HFFc6 (cell line): ENCODE measurements around the gene UNC45A. TPM values are rescaled to one million over a fixed set of nuclear protein-coding genes. Genes with fewer than 3 reads are reported as not detected.

Experiments
- DNase-seq: peaks from one replicate; pipeline ENCODE4 v3.0.0-alpha.2; 2018
- H3K27ac Mint-ChIP-seq: 2 replicates; pipeline ENCODE4 v1.8.0; 2020; ENCODE audit warnings: mild to moderate bottlenecking, mixed read lengths
- H3K27me3 Mint-ChIP-seq: 2 replicates; pipeline ENCODE4 v1.8.0; 2021; ENCODE audit warnings: mild to moderate bottlenecking, moderate library complexity, mixed read lengths; ENCODE audit not compliant: insufficient read depth
- H3K36me3 Mint-ChIP-seq: 2 replicates; pipeline ENCODE4 v1.8.0; 2021; ENCODE audit warnings: low read depth, mixed read lengths
- H3K4me1 Mint-ChIP-seq: 2 replicates; pipeline ENCODE4 v1.8.0; 2020; ENCODE audit warnings: low read depth, mixed read lengths
- H3K4me3 Mint-ChIP-seq: 2 replicates; pipeline ENCODE4 v1.8.0; 2020; ENCODE audit warnings: mild to moderate bottlenecking, moderate library complexity, mixed read lengths
- H3K9me3 Mint-ChIP-seq: 2 replicates; pipeline ENCODE4 v1.8.0; 2020; ENCODE audit warnings: mild to moderate bottlenecking, mixed read lengths
- total RNA-seq, 6 experiments: library from RNA; stranded (reverse); fragmentation: NEBNext Ultra II Directional; extraction: Animal tissue kit (Norgen Biotek cat#: 25700); gene quantifications; 2 replicates in 1 of 6; 3 replicates in 5 of 6; pipeline ENCODE4 v1.2.3, GENCODE V29; 2021
- TF ChIP-seq, protein P1 (sequence below): fragments of 200-600 bp; sonication (generic); IDR thresholded peaks from 2 replicates; pipeline ENCODE4 v1.5.0; 2021; ENCODE audit warnings: antibody characterized with exemption, mild to moderate bottlenecking

UNC45A gene
- total RNA-seq, 6 experiments from 2014 or later: 65.3 to 77.5 (median 72.1) TPM

DNA sequence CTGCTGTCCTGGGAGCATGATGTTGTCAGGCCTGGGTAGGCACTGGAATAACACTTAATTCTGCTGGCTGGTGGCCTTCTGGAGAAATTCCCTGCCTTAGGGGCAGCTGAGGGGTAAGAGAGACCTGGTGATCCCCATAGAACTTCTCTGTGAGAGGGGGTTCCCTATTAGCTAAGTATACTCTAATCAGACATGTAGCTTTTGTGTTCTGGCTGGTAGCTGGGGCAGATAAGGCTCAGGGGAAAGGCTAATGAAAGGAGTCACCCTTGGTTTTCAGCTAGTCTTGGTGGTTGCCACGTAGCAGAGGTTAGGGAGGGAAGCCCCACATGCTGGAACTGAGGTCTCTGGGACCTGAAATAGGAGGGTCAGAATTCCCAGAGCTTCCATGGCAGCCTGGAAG, 1.8 kb upstream of the UNC45A start:
- H3K27ac Mint-ChIP-seq: no peak overlapping the region
- H3K9me3 Mint-ChIP-seq: no peaks in the 10 kb centered on the region
- no peak for DNase-seq
- peaks cover 11% of the 10 kb centered on the region for H3K36me3 Mint-ChIP-seq
- H3K4me3 Mint-ChIP-seq: no peak overlapping the region
- peaks cover 54% of the 10 kb centered on the region for H3K4me1 Mint-ChIP-seq
- peaks cover 2% of the 10 kb centered on the region; the same call in 1 of the 2 replicates for H3K27me3 Mint-ChIP-seq
- TF ChIP-seq, protein P1, sequence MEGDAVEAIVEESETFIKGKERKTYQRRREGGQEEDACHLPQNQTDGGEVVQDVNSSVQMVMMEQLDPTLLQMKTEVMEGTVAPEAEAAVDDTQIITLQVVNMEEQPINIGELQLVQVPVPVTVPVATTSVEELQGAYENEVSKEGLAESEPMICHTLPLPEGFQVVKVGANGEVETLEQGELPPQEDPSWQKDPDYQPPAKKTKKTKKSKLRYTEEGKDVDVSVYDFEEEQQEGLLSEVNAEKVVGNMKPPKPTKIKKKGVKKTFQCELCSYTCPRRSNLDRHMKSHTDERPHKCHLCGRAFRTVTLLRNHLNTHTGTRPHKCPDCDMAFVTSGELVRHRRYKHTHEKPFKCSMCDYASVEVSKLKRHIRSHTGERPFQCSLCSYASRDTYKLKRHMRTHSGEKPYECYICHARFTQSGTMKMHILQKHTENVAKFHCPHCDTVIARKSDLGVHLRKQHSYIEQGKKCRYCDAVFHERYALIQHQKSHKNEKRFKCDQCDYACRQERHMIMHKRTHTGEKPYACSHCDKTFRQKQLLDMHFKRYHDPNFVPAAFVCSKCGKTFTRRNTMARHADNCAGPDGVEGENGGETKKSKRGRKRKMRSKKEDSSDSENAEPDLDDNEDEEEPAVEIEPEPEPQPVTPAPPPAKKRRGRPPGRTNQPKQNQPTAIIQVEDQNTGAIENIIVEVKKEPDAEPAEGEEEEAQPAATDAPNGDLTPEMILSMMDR: no peak

DNA sequence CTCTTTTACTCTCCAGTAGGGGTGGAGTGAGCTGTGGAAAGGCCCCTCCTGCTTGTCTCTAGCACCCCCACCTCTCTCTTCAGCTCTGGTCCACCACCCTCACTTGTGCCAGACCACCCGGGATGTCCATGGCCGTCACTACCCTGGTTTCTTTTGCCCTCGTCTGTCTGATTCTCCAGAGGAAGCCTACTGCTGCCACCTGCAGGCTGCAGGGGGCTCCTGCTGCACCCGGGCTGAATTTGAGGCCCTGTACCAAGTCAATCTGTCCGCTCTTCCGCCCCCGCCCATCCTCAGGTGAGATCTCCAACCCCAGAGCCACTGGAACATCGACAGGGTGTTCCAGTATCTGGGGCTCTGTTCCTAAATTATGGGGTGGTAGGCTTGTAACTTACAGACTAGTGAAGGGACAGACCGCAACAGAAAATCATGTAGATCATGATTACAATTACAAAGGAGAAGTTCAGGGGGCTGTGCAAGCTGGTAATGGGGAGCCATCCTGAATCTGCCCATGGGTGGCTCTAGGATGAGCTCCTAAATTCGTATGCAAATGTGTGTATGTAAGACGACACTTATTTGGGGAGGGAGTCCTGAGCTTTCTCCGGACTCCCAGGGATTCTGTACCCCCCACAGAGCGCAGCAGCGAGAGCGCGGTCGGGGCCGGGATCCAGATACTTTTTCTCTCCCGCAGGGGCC, 683 bp upstream of the UNC45A start:
- H3K36me3 Mint-ChIP-seq: peaks cover 11% of the 10 kb centered on the region
- DNase-seq: peak; percentile 72
- TF ChIP-seq, protein P1: peak; percentile 85
- H3K9me3 Mint-ChIP-seq: no peaks in the 10 kb centered on the region
- peak overlapping the region; percentile 92 for H3K4me3 Mint-ChIP-seq
- H3K4me1 Mint-ChIP-seq: peaks cover 53% of the 10 kb centered on the region
- peaks cover 2% of the 10 kb centered on the region; the same call in 1 of the 2 replicates for H3K27me3 Mint-ChIP-seq
- peak overlapping the region; percentile 63 for H3K27ac Mint-ChIP-seq

DNA sequence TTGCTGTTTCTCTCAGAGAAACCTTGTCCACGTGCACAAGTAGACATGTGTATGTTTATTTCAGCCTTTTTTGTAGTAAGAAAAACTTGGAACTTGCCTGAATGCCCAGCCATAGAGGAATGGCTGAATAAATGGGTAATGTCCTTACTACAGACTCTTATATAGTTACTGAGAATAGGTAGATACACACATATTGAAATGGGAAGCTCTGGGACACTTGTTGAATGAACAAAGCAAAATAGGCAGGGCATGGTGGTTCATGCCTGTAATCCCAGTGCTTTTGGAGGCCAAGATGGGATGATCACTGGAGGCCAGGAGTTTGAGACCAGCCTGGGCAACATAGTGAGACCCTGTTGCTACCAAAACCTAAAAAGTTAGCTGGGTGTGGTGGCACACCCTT, 1.7 kb downstream of the UNC45A start:
- Mint-ChIP-seq H3K4me3 (peak overlapping the region; percentile 92; the same call in 1 of the 2 replicates), H3K4me1 (peaks cover 28% of the 10 kb centered on the region), H3K27ac (no peak overlapping the region), H3K9me3 (no peaks in the 10 kb centered on the region), H3K36me3 (peaks cover 11% of the 10 kb centered on the region), H3K27me3 (peaks cover 2% of the 10 kb centered on the region; the same call in 1 of the 2 replicates)
- DNase-seq: no peak
- TF ChIP-seq, protein P1: no peak

DNA sequence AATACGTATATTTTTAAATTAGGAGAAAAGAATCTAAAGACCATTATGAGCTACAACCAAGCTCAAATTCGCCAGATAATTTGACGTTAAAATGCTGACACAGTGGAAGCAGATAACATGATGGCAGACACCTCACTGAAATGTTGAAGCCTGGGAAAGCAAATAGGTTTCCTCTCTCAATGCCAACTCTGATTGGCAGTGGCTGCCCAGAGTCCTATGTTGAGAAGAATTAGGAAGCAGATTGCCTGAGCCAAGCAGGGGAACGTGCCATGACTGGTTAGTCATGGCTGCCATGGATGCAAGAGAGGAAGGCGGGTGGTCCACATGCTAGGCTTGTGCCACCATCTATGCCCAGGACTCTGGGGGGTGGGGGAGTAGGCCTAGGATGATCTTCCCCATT, 3.2 kb downstream of the UNC45A start:
- Mint-ChIP-seq H3K4me3 (no peak overlapping the region), H3K9me3 (no peaks in the 10 kb centered on the region), H3K4me1 (peaks cover 21% of the 10 kb centered on the region), H3K27ac (no peak overlapping the region), H3K36me3 (peaks cover 15% of the 10 kb centered on the region), H3K27me3 (peaks cover 2% of the 10 kb centered on the region; the same call in 1 of the 2 replicates)
- no peak for DNase-seq
- TF ChIP-seq, protein P1: no peak

DNA sequence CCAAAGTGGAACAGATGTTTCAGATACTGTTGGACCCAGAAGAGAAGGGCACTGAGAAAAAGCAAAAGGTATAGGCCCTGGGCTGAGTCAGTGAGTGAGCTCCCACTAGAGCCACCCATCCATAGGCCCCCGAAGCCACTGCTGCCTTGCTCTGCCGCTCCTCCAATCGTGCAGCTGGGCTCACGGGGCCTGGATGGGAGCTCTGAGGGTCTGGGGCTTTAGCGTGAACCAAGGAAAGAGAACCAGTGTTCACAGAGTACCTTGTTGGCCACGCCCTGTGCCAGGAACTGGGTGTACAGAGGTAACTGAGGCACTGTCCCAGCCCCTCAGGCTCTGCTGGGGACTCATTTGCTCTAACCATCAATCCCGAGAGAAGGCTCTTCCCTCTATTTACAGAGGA, 4.7 kb downstream of the UNC45A start:
- Mint-ChIP-seq H3K4me1 (peaks cover 13% of the 10 kb centered on the region), H3K36me3 (peaks cover 17% of the 10 kb centered on the region), H3K27me3 (peaks cover 2% of the 10 kb centered on the region; the same call in 1 of the 2 replicates), H3K27ac (no peak overlapping the region), H3K9me3 (no peaks in the 10 kb centered on the region), H3K4me3 (no peak overlapping the region)
- DNase-seq: no peak
- TF ChIP-seq, protein P1: no peak
